Neural cell (in vitro differentiated cells): ENCODE measurements around the gene CFAP299.

ENCODE experiments used
- CTCF ChIP-seq: fragments of 450-650 bp; IDR thresholded peaks from 2 replicates; pipeline ENCODE4 v1.5.1; 2014; ENCODE audit warnings: antibody characterized with exemption, mild to moderate bottlenecking, moderate library complexity; ENCODE audit not compliant: poor library complexity, severe bottlenecking
- EP300 ChIP-seq: fragments of 450-650 bp; conservative IDR thresholded peaks from 2 replicates; pipeline ENCODE4 v1.6.1; 2014; ENCODE audit warnings: antibody characterized with exemption, mild to moderate bottlenecking, moderate library complexity; ENCODE audit not compliant: poor library complexity, severe bottlenecking
- SMC3 ChIP-seq: fragments of 450-650 bp; conservative IDR thresholded peaks from 2 replicates; pipeline ENCODE4 v1.6.1; 2014; ENCODE audit warnings: antibody characterized with exemption, mild to moderate bottlenecking, moderate library complexity; ENCODE audit not compliant: poor library complexity
- TAF1 ChIP-seq: IDR thresholded peaks from 2 replicates; pipeline ENCODE4 v1.6.1; 2012; ENCODE audit warnings: low read depth

- TF ChIP-seq CTCF = no peak
- no peak for TF ChIP-seq EP300
- TF ChIP-seq SMC3 = no peak
- no peak for TF ChIP-seq TAF1
Measured at GRCh38 chr4:80294206-80294605, 41.3 kb upstream of the CFAP299 start.
